Pancreas (tissue), 10 donors: ENCODE data around the gene TMEM235. TPM values are rescaled to one million over a fixed set of nuclear protein-coding genes. Genes with fewer than 3 reads are reported as not detected.

ENCODE experiments used
- ATAC-seq, 4 donors: fragments of 200-7000 bp; cut with Tn5 transposase; one replicate each; pipeline versions ENCODE4 v1.8.0 to v1.9.1; 2020; ENCODE audit warnings: mild to moderate bottlenecking in 4 of 4, moderate library complexity in 4 of 4
- DNase-seq, 6 donors: peaks; one replicate each; pipeline ENCODE4 v3.0.0-alpha.2; 2020
- FAIRE-seq: peaks from 2 replicates; lab custom pipeline; 2012; peaks lifted over from hg19 to GRCh38; lab: Jason Lieb, UNC
- H3K27ac ChIP-seq, 4 donors: fragments of 200-600 bp; sonication (generic); 1 replicate in 3 of 4; 2 replicates in 1 of 4; pipeline versions ENCODE4 v1.5.0 to v1.8.0; 2020
- H3K27me3 ChIP-seq, 4 donors: fragments of 200-600 bp; one replicate each; pipeline ENCODE4 v1.8.0; 2021
- H3K36me3 ChIP-seq, 3 donors: fragments of 200-600 bp; sonication (generic) in 1 of 3; one replicate each; pipeline versions ENCODE4 v1.5.0 to v1.8.0; 2020 to 2021
- H3K4me1 ChIP-seq, 3 donors: fragments of 200-600 bp; one replicate each; pipeline ENCODE4 v1.8.0; 2021
- H3K4me3 ChIP-seq, 4 donors: fragments of 200-600 bp; sonication (generic) in 2 of 4; one replicate each; pipeline versions ENCODE4 v1.5.0 to v1.8.0; 2020 to 2021
- H3K9me3 ChIP-seq, 4 donors: fragments of 200-600 bp; one replicate each; pipeline ENCODE4 v1.8.0; 2021
- CTCF ChIP-seq, 4 donors: fragments of 200-600 bp; sonication (generic) in 3 of 4; IDR thresholded peaks; one replicate each; pipeline versions ENCODE4 v1.5.0 to v1.8.0; 2021; ENCODE audit warnings: antibody characterized with exemption in 4 of 4
- WGBS, 2 donors: extraction: QIAGEN DNeasy Blood & Tissue Kit; methylation state at CpG; one replicate each; pipeline ENCODE4 v1.1.7; 2013; 5-methylcytosine and 5-hydroxymethylcytosine counted together
- intact Hi-C, 3 donors: fragments of 100-400 bp; cut with DNase I; formaldehyde crosslinking; loops; one replicate each; pipeline versions ENCODE4 v1.11.1 to v1.14.2; 2022
- polyA plus RNA-seq, 2 donors: library from polyadenylated mRNA; stranded (reverse); fragments of 200-250 nt; gene quantifications; one replicate each; pipeline ENCODE4 v1.2.3, GENCODE V29; 2013
- total RNA-seq, 6 donors: library from RNA; stranded (reverse); fragmentation: NEBNext Ultra II Directional in 4 of 6; extraction: Animal tissue kit (Norgen Biotek cat#: 25700) in 4 of 6; gene quantifications; one replicate each; pipeline versions ENCODE4 v1.2.1 to v1.2.4, GENCODE V29; 2021 to 2023
- donor health status: healthy with polysubstance abuse.
- donor health status: DM: no; HTN: no; CAD: no; lungs with moderate emphysema.
- donor health status: DM: no; HTN: no; CAD: no.
- donor health status: control.
- donor health status: control.
- donor health status: Bipolar disorder and iron deficiency.
- donor health status: DM: yes; HTN: yes; CAD: no.
- donor health status: DM: no; HTN: no; CAD: no.
- donor health status: DM: no; HTN: no; CAD: no.
- donor health status: DM: yes; HTN: yes; CAD: no.

TMEM235 gene
- total and polyA plus RNA-seq, 8 donors, result 0.05 to 0.11 TPM; not detected in 6

GRCh38 chr17:78197147-78197832 is 34.1 kb upstream of the TMEM235 start:
- Histone ChIP-seq H3K9me3 (no peaks in the 10 kb centered on the region), H3K36me3 (peaks cover 0 to 2% (median 0%) of the 10 kb centered on the region in 3 donors), H3K4me1 (peaks cover 9 to 28% (median 15%) of the 10 kb centered on the region in 3 donors), H3K4me3 (no peak overlapping the region), H3K27ac (peak overlapping the region in 2 of 4 donors; percentile 87 to 93), H3K27me3 (no peaks in the 10 kb centered on the region)
- peak in 4 of 6 donors; percentile 43 to 62 (median 53) for DNase-seq
- FAIRE-seq, result no peak
- TF ChIP-seq CTCF (IDR thresholded peaks at IDR 0.05), result no peak
- intact Hi-C loops, result no loop called here
- 53 to 63% methylated on average over 9 of the region's 9 CpGs for WGBS, 2 donors
- ATAC-seq, result peak; percentile 32 to 71 (median 46)

- 86 to 90% methylated on average over 6 of the region's 6 CpGs for WGBS, 2 donors
- no peak for TF ChIP-seq CTCF (IDR thresholded peaks at IDR 0.05)
- peak in 1 of 6 donors; percentile 14 for DNase-seq
- H3K36me3 ChIP-seq, result peaks cover 0 to 10% (median 2%) of the 10 kb centered on the region in 3 donors
- no peak for FAIRE-seq
- H3K4me1 ChIP-seq, result peaks cover 9 to 28% (median 15%) of the 10 kb centered on the region in 3 donors
- ATAC-seq, result no peak
- no peak overlapping the region for H3K27ac ChIP-seq
- H3K27me3 ChIP-seq, result no peaks in the 10 kb centered on the region
- no peaks in the 10 kb centered on the region for H3K9me3 ChIP-seq
- no peak overlapping the region for H3K4me3 ChIP-seq
- intact Hi-C loops, result no loop called here
These were observed 31.0 kb upstream of the TMEM235 start for GRCh38 chr17:78200451-78200850.

GRCh38 chr17:78202666-78203065 is 28.8 kb upstream of the TMEM235 start:
- Histone ChIP-seq H3K36me3 (peaks cover 0 to 10% (median 0%) of the 10 kb centered on the region in 3 donors), H3K27me3 (no peaks in the 10 kb centered on the region), H3K4me1 (peaks cover 9 to 17% (median 15%) of the 10 kb centered on the region in 3 donors), H3K9me3 (no peaks in the 10 kb centered on the region), H3K27ac (no peak overlapping the region), H3K4me3 (no peak overlapping the region)
- TF ChIP-seq CTCF (IDR thresholded peaks at IDR 0.05), result no peak
- WGBS, 2 donors, result 91 to 97% methylated on average over 8 of the region's 8 CpGs
- intact Hi-C loops, result no loop called here
- FAIRE-seq (no peak), ATAC-seq (no peak), DNase-seq (no peak)

GRCh38 chr17:78204387-78205123 is 26.9 kb upstream of the TMEM235 start:
- no peak overlapping the region for H3K27ac ChIP-seq
- no peak for FAIRE-seq

More at GRCh38 chr17:78204387-78205123, 26.9 kb upstream of the TMEM235 start:
- Histone ChIP-seq H3K27me3 (no peaks in the 10 kb centered on the region), H3K4me1 (peaks cover 0 to 6% (median 1%) of the 10 kb centered on the region in 3 donors), H3K9me3 (no peaks in the 10 kb centered on the region), H3K36me3 (peaks cover 0 to 10% (median 0%) of the 10 kb centered on the region in 3 donors), H3K4me3 (no peak overlapping the region)
- intact Hi-C loops, result no loop called here
- DNase-seq (no peak), ATAC-seq (peak in 1 of 4 donors; percentile 43)
- 89 to 90% methylated on average over 22 of the region's 22 CpGs for WGBS, 2 donors
- no peak for TF ChIP-seq CTCF (IDR thresholded peaks at IDR 0.05)
